Panc1 (cell line): ENCODE results near the gene MINDY4. TPM values are rescaled to one million over a fixed set of nuclear protein-coding genes. Genes with fewer than 3 reads are reported as not detected.

Source experiments
- ATAC-seq: fragments of 200-7000 bp; cut with Tn5 transposase; 2 replicates; pipeline ENCODE4 v1.9.1; 2020; ENCODE audit warnings: mild to moderate bottlenecking, moderate library complexity
- BruUV-seq: library from RNA; stranded (reverse); fragments of 400-500 nt; replicated peaks from 2 replicates; lab custom pipeline; 2021; lab: Mats Ljungman, UMichigan
- CTCF ChIA-PET: fragments of 300-600 bp; sonication (Branson Sonifier 250); formaldehyde crosslinking; loops from one replicate; lab custom pipeline; 2022; ENCODE audit warnings: antibody characterized with exemption; lab: Charles Lee
- POLR2A ChIA-PET: fragments of 300-600 bp; sonication (Branson Sonifier 250); formaldehyde crosslinking; loops from one replicate; lab custom pipeline; 2022; ENCODE audit warnings: antibody characterized with exemption; lab: Charles Lee
- DNase-seq: peaks from one replicate; pipeline ENCODE4 v3.0.0-alpha.2; 2010; ENCODE audit warnings: low read depth, low spot score
- H3K27ac ChIP-seq: 2 replicates; pipeline ENCODE4 v1.5.1; 2011; ENCODE audit warnings: mild to moderate bottlenecking, low read length, inconsistent platforms
- H3K27me3 ChIP-seq: fragments of 200-500 bp; sonication (Bioruptor generic); 2 replicates; pipeline ENCODE4 v1.6.0; 2014; ENCODE audit warnings: low read length, inconsistent platforms; ENCODE audit not compliant: control insufficient read depth, insufficient read depth
- H3K36me3 ChIP-seq: fragments of 200-500 bp; sonication (Bioruptor generic); 2 replicates; pipeline ENCODE4 v1.5.1; 2014; ENCODE audit warnings: inconsistent platforms, mild to moderate bottlenecking, low read length, moderate library complexity; ENCODE audit not compliant: control insufficient read depth, insufficient read depth
- H3K4me1 ChIP-seq: 2 replicates; pipeline ENCODE4 v1.5.1; 2011; ENCODE audit warnings: inconsistent platforms, mild to moderate bottlenecking, low read length, moderate library complexity; ENCODE audit not compliant: control insufficient read depth, insufficient read depth
- H3K4me3 ChIP-seq, 2 experiments: 2 replicates each; pipeline ENCODE4 v1.5.1; 2011 to 2012; ENCODE audit warnings: low read depth in 2 of 2, low read length in 2 of 2, mild to moderate bottlenecking in 2 of 2, inconsistent platforms in 1 of 2, moderate library complexity in 1 of 2
- H3K9me3 ChIP-seq: fragments of 200-500 bp; sonication (Bioruptor generic); 2 replicates; pipeline ENCODE4 v1.5.1; 2014; ENCODE audit warnings: low read depth, mild to moderate bottlenecking, inconsistent platforms, low read length, moderate library complexity; ENCODE audit not compliant: control insufficient read depth, insufficient read depth
- CTCF ChIP-seq: fragments of 450-650 bp; IDR thresholded peaks from 2 replicates; pipeline ENCODE4 v1.5.1; 2017; ENCODE audit warnings: mild to moderate bottlenecking
- POLR2AphosphoS5 ChIP-seq: IDR thresholded peaks from 2 replicates; pipeline ENCODE4 v1.6.1; 2012; ENCODE audit warnings: mild to moderate bottlenecking, low read depth, low read length, moderate library complexity
- REST ChIP-seq, 2 experiments: IDR thresholded peaks; 2 replicates each; pipeline ENCODE4 v1.6.1; 2011 to 2012; ENCODE audit warnings: low read depth in 2 of 2, control low read depth in 1 of 2, low read length in 1 of 2, mild to moderate bottlenecking in 1 of 2, moderate library complexity in 1 of 2; ENCODE audit not compliant: insufficient read depth in 1 of 2
- SIN3A ChIP-seq: IDR thresholded peaks from 2 replicates; pipeline ENCODE4 v1.6.1; 2012; ENCODE audit warnings: low read depth, mild to moderate bottlenecking, low read length, moderate library complexity, borderline replicate concordance; ENCODE audit not compliant: insufficient read depth
- TCF7L2 ChIP-seq: IDR thresholded peaks from 2 replicates; pipeline ENCODE4 v1.6.1; 2011; ENCODE audit warnings: mild to moderate bottlenecking, low read depth, low read length, inconsistent platforms
- in situ Hi-C: cut with HindIII; loops from 2 replicates; pipeline ENCODE4 v1.10.0; 2016; ENCODE audit warnings: low sequenced_read_pairs, low pct_unique_long_range_greater_than_20kb
- intact Hi-C: fragments of 100-400 bp; cut with micrococcal nuclease; formaldehyde crosslinking; loops from one replicate; pipeline ENCODE4 v1.10.0; 2022; ENCODE audit not compliant: unreplicated experiment
- total RNA-seq: library from RNA; stranded (reverse); gene quantifications from one replicate; pipeline ENCODE4 v1.2.1, GENCODE V29; 2021; ENCODE audit not compliant: unreplicated experiment

Gene MINDY4
- total RNA-seq, 1 experiment from 2014 or later, result 6.2 TPM

- intact Hi-C loops, result no loop called here
- no peak for ATAC-seq
- in situ Hi-C loops, result no loop called here
- BruUV-seq, result no TSS peak
- Histone ChIP-seq H3K9me3 (no peaks in the 10 kb centered on the region), H3K27me3 (no peaks in the 10 kb centered on the region), H3K36me3 (no peaks in the 10 kb centered on the region), H3K4me1 (no peaks in the 10 kb centered on the region), H3K27ac (no peak overlapping the region), H3K4me3 (no peak overlapping the region)
- POLR2A ChIA-PET, result no interaction called here
- no peak for DNase-seq
- CTCF ChIA-PET, result no interaction called here
- TF ChIP-seq TCF7L2 (no peak), SIN3A (no peak), POLR2AphosphoS5 (no peak), REST (IDR thresholded peaks at IDR 0.05; ENCODE audit: insufficient read depth in 1 of 2, low read depth in 2 of 2, low read length in 1 of 2) (no peak), CTCF (no peak)
Measured at GRCh38 chr7:30815388-30815854, 44.2 kb downstream of the MINDY4 start.

- BruUV-seq, result no TSS peak
- CTCF ChIA-PET, result no interaction called here
- intact Hi-C loops, result no loop called here
- no peaks in the 10 kb centered on the region for H3K4me1 ChIP-seq
- DNase-seq, result no peak
- no peak for TF ChIP-seq POLR2AphosphoS5
- TF ChIP-seq TCF7L2, result no peak
- no peak for TF ChIP-seq SIN3A
- TF ChIP-seq CTCF, result no peak
- TF ChIP-seq REST (IDR thresholded peaks at IDR 0.05; ENCODE audit: insufficient read depth in 1 of 2, low read depth in 2 of 2, low read length in 1 of 2), result no peak
- H3K9me3 ChIP-seq, result no peaks in the 10 kb centered on the region
- ATAC-seq, result no peak
- no peak overlapping the region for H3K4me3 ChIP-seq
- no peaks in the 10 kb centered on the region for H3K36me3 ChIP-seq
- no peak overlapping the region for H3K27ac ChIP-seq
- H3K27me3 ChIP-seq, result no peaks in the 10 kb centered on the region
- POLR2A ChIA-PET, result interaction anchor here (0.6 kb wide), 1 partner anchor 168 kb away, joined by 5 read pairs; no protein-coding TSS in a partner anchor
- in situ Hi-C loops, result no loop called here
Measured at GRCh38 chr7:30815951-30816644, 44.9 kb downstream of the MINDY4 start.
